Measurements from ENCODE around the gene PRPSAP2. TPM values are rescaled to one million over a fixed set of nuclear protein-coding genes. Genes with fewer than 3 reads are reported as not detected.

Gene PRPSAP2
- polyA plus RNA-seq, 1 experiment: 13.0 TPM

DNA sequence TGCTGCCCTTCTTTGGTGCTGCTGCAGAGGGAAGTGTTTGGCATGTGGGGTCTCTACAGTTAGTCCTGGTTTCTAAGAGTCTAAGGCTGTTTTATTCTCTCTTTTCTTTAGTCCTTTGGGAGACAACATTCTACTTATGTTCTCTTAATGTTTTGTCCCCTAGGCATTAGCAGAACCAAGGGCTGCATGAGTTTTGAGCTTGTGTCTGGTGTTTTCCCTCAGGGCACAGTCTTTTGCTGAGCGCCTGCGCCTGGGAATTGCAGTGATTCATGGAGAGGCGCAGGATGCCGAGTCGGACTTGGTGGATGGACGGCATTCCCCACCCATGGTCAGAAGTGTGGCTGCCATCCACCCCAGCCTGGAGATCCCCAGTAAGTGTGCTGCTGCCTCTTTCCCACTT is 53.0 kb downstream of the PRPSAP2 start:
- H3K4me3 ChIP-seq (ENCODE audit: low read depth, low read length): no peak overlapping the region
- CTCF ChIA-PET: no interaction called here
- peaks cover 6% of the 10 kb centered on the region for H3K36me3 ChIP-seq (ENCODE audit: control insufficient read depth, insufficient read depth, low read length)
- TF ChIP-seq, protein P1, sequence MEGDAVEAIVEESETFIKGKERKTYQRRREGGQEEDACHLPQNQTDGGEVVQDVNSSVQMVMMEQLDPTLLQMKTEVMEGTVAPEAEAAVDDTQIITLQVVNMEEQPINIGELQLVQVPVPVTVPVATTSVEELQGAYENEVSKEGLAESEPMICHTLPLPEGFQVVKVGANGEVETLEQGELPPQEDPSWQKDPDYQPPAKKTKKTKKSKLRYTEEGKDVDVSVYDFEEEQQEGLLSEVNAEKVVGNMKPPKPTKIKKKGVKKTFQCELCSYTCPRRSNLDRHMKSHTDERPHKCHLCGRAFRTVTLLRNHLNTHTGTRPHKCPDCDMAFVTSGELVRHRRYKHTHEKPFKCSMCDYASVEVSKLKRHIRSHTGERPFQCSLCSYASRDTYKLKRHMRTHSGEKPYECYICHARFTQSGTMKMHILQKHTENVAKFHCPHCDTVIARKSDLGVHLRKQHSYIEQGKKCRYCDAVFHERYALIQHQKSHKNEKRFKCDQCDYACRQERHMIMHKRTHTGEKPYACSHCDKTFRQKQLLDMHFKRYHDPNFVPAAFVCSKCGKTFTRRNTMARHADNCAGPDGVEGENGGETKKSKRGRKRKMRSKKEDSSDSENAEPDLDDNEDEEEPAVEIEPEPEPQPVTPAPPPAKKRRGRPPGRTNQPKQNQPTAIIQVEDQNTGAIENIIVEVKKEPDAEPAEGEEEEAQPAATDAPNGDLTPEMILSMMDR (IDR thresholded peaks at IDR 0.05; ENCODE audit: insufficient read depth, low read depth, low read length): no peak
- H3K27me3 ChIP-seq (ENCODE audit: control insufficient read depth, insufficient read depth, low read length): no peaks in the 10 kb centered on the region
- POLR2A ChIA-PET: no interaction called here
- DNase-seq (ENCODE audit: low read depth): no peak

DNA sequence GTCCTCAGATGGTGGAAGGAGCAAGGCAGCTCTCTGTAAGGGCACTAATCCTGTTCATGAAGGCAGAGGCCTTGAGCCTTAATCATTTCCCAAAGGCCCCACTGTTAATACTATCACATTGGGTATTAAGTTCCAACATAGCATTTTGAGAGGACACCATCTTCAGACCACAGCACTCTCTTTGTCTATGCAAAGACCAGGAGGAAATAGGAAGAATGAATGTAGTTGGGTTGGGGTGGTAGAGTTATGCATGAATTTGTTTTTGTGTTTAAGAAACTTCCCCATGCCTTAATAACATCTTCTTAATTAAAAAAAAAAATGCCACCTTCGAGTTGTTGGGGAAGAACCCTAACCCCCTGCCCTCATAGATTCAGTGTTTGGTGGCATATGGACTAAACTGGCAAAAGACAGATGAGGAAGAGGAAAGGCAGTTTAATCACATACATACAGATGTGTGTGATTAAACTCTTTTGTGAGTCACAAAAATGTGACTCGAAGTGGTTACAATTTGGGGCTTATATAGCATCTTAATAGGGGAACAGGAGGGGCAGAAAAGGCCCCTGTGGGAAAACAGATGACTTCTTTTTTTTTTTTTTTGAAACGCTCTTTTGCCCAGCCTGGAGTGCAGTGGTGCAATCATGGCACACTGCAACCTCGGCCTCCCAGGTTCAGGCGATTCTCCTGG is 59.0 kb downstream of the PRPSAP2 start:
- H3K36me3 ChIP-seq (ENCODE audit: control insufficient read depth, insufficient read depth, low read length): peaks cover 5% of the 10 kb centered on the region
- no peaks in the 10 kb centered on the region for H3K27me3 ChIP-seq (ENCODE audit: control insufficient read depth, insufficient read depth, low read length)
- CTCF ChIA-PET: interaction anchor here (0.6 kb wide), 1 partner anchor 46 kb away, joined by 3 read pairs; no protein-coding TSS in a partner anchor
- no peak overlapping the region for H3K4me3 ChIP-seq (ENCODE audit: low read depth, low read length)
- POLR2A ChIA-PET: no interaction called here
- peak; percentile 46 for DNase-seq (ENCODE audit: low read depth)
- TF ChIP-seq, protein P1 (IDR thresholded peaks at IDR 0.05; ENCODE audit: insufficient read depth, low read depth, low read length): no peak

DNA sequence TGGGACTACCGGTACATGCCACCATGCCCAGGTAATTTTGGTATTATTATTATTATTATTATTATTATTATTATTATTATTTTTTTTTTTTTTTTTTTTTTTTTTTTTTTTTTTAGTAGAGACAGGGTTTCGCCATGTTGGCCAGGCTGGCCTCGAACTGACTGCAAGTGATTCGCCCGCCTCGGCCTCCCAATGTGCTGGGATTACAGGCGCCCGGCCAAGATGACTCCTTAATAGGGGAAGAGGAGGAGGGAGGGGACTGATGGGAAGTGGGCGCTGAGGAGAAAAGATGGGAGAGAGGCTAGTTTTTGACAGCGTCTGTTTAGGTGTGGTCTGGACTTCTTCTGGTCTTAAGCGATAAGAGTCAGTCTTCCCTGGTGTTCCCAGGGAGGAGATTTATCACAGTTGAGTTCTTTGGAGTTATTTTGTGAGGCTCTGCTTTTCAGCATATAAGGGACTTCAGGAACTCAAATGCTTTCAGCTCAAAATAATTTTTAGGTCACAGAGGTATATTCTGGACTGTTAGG is 59.6 kb downstream of the PRPSAP2 start:
- TF ChIP-seq, protein P1 (IDR thresholded peaks at IDR 0.05; ENCODE audit: insufficient read depth, low read depth, low read length): no peak
- Histone ChIP-seq H3K36me3 (ENCODE audit: control insufficient read depth, insufficient read depth, low read length) (peaks cover 3% of the 10 kb centered on the region), H3K27me3 (ENCODE audit: control insufficient read depth, insufficient read depth, low read length) (no peaks in the 10 kb centered on the region), H3K4me3 (ENCODE audit: low read depth, low read length) (no peak overlapping the region)
- no peak for DNase-seq (ENCODE audit: low read depth)
- CTCF ChIA-PET: interaction anchor here (0.6 kb wide), 1 partner anchor 45 kb away, joined by 3 read pairs; no protein-coding TSS in a partner anchor
- POLR2A ChIA-PET: no interaction called here

DNA sequence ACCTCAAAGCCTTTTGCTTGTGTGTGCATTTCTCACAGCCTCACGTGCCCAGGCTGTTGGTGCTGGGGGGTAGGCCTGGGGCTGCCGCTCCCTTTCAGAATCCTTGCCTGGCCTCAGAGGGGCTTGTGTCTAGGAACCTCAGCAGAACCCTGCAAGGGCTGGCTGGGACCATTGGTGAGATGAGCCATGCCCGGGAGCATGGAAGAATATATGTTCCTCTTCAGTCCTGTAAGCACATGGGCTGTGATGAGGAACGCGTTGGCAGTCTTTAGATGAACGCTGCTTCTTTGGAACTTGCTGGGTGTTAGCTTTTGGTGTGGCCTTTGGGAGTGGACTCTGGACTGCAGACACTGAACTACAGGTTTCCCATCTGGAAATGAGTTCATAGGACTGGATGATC is 62.0 kb downstream of the PRPSAP2 start:
- no peak for DNase-seq (ENCODE audit: low read depth)
- TF ChIP-seq, protein P1 (IDR thresholded peaks at IDR 0.05; ENCODE audit: insufficient read depth, low read depth, low read length): no peak
- Histone ChIP-seq H3K36me3 (ENCODE audit: control insufficient read depth, insufficient read depth, low read length) (peaks cover 2% of the 10 kb centered on the region; the same call in 1 of the 2 replicates), H3K27me3 (ENCODE audit: control insufficient read depth, insufficient read depth, low read length) (no peaks in the 10 kb centered on the region), H3K4me3 (ENCODE audit: low read depth, low read length) (no peak overlapping the region)
- POLR2A ChIA-PET: no interaction called here
- CTCF ChIA-PET: interaction anchor here (1.0 kb wide), 1 partner anchor 11 kb away, joined by 3 read pairs; no protein-coding TSS in a partner anchor

DNA sequence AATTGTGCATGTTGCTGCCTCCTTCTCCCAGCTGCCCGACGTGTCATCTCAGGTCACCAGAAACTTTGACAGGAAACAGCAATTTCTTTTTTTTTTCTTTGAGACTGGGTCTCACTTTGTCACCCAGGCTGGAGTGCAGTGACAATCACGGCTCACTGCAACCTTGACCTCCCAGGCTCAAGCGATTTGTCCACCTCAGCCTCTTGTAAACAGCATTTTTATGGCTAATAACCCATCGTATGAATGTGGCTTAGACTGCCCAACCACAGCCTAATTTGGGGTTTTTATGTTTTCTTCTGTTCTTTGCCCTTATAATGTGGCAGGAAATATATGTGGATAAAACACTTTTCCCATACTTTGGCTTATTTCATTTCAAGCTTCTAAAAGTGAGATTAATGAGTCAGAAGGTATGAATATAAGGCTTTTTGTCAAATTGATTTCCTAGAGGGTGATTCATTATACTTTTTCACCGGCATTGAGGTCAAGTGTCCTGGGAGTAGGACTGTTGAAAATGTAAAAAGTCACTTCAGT is 63.0 kb downstream of the PRPSAP2 start:
- peak; percentile 4 for DNase-seq (ENCODE audit: low read depth)

More for the DNA sequence above, 63.0 kb downstream of the PRPSAP2 start:
- ChIA-PET CTCF (no interaction called here), POLR2A (no interaction called here)
- Histone ChIP-seq H3K27me3 (ENCODE audit: control insufficient read depth, insufficient read depth, low read length) (no peaks in the 10 kb centered on the region), H3K4me3 (ENCODE audit: low read depth, low read length) (no peak overlapping the region), H3K36me3 (ENCODE audit: control insufficient read depth, insufficient read depth, low read length) (peaks cover 2% of the 10 kb centered on the region; the same call in 1 of the 2 replicates)
- TF ChIP-seq, protein P1 (IDR thresholded peaks at IDR 0.05; ENCODE audit: insufficient read depth, low read depth, low read length): no peak
